ENCODE results near the gene OR52N5. TPM values are rescaled to one million over a fixed set of nuclear protein-coding genes. Genes with fewer than 3 reads are reported as not detected.
A peak's percentile ranks its signal among the peaks of the same experiment; 100 is the strongest.

OR52N5 gene
- polyA plus RNA-seq, 3 donors, result not detected

DNA sequence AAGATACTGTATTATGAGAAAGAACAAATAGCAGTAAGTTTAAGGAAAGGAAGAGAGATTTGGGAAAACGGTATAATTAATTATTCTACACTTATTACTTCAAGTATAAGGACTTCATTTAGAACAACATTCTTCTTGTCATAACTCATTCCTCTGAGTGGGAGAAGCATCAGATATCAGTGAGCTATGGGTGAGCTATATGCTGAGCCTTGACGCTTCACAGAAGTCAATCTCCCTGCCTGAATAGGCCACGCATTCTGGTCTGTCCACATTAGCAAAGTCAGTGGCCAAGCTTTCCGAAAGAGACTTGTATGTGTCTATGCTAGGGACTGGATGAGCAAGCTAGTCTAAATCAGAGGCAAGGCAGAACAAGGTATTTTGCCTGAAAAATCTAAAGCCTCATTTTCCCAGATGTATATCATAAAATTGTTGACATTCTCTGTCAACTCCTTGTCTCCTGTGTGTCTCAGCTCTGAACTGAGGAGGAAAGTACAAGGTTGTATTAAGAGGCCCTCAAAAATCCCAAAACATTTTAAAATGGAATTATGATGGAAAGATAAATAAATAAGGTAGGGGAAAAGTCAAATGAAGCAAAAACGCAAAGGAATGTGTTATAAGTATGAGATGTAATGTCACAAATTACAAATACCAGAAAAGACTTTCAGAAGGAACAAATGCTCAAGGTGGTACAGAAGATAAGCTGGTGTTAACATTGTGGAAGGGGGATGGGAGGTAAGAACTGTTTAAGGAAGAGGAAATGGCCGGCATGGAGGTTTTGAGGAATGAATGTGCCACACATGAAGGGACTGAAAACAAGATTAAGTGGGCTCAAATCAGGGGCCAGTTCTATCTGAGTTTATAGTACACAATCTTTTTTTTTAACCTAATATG is 27.0 kb upstream of the OR52N5 start:
- intact Hi-C loops (cut with micrococcal nuclease), result loop anchor here (5.0 to 10.0 kb wide), 3 partner anchors 205 to 685 kb away; no protein-coding TSS in a partner anchor
- H3K36me3 ChIP-seq (replicated peaks in 1 of 2; ENCODE audit: control insufficient read depth in 1 of 2, insufficient read depth in 2 of 2, low read length in 2 of 2), result no peaks in the 10 kb centered on the region
- H3K4me1 Mint-ChIP-seq, result peaks cover 29% of the 10 kb centered on the region
- no peaks in the 10 kb centered on the region for H3K9me3 ChIP-seq (replicated peaks in 1 of 2; ENCODE audit: control insufficient read depth in 1 of 2, insufficient read depth in 1 of 2, low read length in 2 of 2)
- H3K4me1 ChIP-seq (ENCODE audit: control insufficient read depth in 1 of 2, insufficient read depth in 2 of 2, low read length in 2 of 2), result peaks cover 12 to 28% of the 10 kb centered on the region in 2 donors
- H3K9me3 Mint-ChIP-seq, result peaks cover 0 to 3% (median 0%) of the 10 kb centered on the region in 7 donors
- no peaks in the 10 kb centered on the region for H4K20me1 ChIP-seq (ENCODE audit: insufficient read depth, low read length)
- H3K4me2 ChIP-seq (replicated peaks; ENCODE audit: extremely low read depth, low read length, poor library complexity, severe bottlenecking), result no peak overlapping the region
- H3K9ac ChIP-seq (ENCODE audit: insufficient read depth, low read length, poor library complexity, severe bottlenecking), result no peak overlapping the region
- peak overlapping the region; percentile 90 for H2AFZ ChIP-seq (ENCODE audit: insufficient read depth, low read depth, low read length, poor library complexity, severe bottlenecking)
- H3K4me3 Mint-ChIP-seq, result no peak overlapping the region
- DNase-seq, result peak in 1 of 3 donors; percentile 14
- H3K36me3 Mint-ChIP-seq, result no peaks in the 10 kb centered on the region
- TF ChIP-seq, protein P1, sequence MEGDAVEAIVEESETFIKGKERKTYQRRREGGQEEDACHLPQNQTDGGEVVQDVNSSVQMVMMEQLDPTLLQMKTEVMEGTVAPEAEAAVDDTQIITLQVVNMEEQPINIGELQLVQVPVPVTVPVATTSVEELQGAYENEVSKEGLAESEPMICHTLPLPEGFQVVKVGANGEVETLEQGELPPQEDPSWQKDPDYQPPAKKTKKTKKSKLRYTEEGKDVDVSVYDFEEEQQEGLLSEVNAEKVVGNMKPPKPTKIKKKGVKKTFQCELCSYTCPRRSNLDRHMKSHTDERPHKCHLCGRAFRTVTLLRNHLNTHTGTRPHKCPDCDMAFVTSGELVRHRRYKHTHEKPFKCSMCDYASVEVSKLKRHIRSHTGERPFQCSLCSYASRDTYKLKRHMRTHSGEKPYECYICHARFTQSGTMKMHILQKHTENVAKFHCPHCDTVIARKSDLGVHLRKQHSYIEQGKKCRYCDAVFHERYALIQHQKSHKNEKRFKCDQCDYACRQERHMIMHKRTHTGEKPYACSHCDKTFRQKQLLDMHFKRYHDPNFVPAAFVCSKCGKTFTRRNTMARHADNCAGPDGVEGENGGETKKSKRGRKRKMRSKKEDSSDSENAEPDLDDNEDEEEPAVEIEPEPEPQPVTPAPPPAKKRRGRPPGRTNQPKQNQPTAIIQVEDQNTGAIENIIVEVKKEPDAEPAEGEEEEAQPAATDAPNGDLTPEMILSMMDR (IDR thresholded peaks at IDR 0.05), result no peak
- peak overlapping the region in 1 of 2 donors; percentile 77 for H3K27ac ChIP-seq (ENCODE audit: low read depth in 1 of 2, low read length in 2 of 2)
- peaks cover 0 to 5% (median 2%) of the 10 kb centered on the region in 3 donors for H3K27me3 Mint-ChIP-seq (ENCODE audit: low read depth in 3 of 3)
- WGBS (ENCODE audit: insufficient coverage), result 100% methylated on average over 1 of the region's 6 CpGs
- H3K79me2 ChIP-seq (ENCODE audit: insufficient read depth, low read length), result no peaks in the 10 kb centered on the region
- H3K27me3 ChIP-seq (ENCODE audit: control insufficient read depth in 2 of 2, insufficient read depth in 2 of 2, low read length in 2 of 2), result no peaks in the 10 kb centered on the region
- H3K27ac Mint-ChIP-seq, result peak overlapping the region in 1 of 7 donors; percentile 17
- H3K4me3 ChIP-seq (replicated peaks in 1 of 3; ENCODE audit: low read depth in 2 of 3, low read length in 3 of 3), result no peak overlapping the region

DNA sequence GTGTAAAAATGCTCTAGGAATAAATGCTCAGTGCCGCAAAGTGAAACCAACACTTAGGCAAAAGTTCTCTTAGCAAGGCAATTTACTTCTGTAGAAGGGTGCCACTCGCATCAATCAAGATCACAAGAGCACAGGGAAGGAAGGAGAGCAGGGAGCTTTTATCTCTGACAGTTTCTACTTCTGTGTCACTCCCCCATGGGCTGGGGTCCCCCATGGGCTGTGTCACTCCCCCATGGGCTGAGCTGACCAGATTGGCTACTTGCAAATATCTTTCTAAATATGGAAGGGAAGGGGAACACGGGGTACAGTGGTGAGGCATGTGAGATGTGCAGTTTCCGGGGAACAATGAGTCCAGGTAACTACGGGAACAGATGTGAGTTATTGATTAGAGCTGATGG is 26.0 kb upstream of the OR52N5 start:
- Histone ChIP-seq H3K27ac (ENCODE audit: low read depth in 1 of 2, low read length in 2 of 2) (peak overlapping the region; percentile 2 to 77), H3K9ac (ENCODE audit: insufficient read depth, low read length, poor library complexity, severe bottlenecking) (peak overlapping the region; percentile 69), H3K4me2 (replicated peaks; ENCODE audit: extremely low read depth, low read length, poor library complexity, severe bottlenecking) (peak overlapping the region; percentile 92), H3K4me1 (ENCODE audit: control insufficient read depth in 1 of 2, insufficient read depth in 2 of 2, low read length in 2 of 2) (peaks cover 7 to 19% of the 10 kb centered on the region in 2 donors), H4K20me1 (ENCODE audit: insufficient read depth, low read length) (no peaks in the 10 kb centered on the region), H2AFZ (ENCODE audit: insufficient read depth, low read depth, low read length, poor library complexity, severe bottlenecking) (peak overlapping the region; percentile 90), H3K27me3 (ENCODE audit: control insufficient read depth in 2 of 2, insufficient read depth in 2 of 2, low read length in 2 of 2) (no peaks in the 10 kb centered on the region), H3K9me3 (replicated peaks in 1 of 2; ENCODE audit: control insufficient read depth in 1 of 2, insufficient read depth in 1 of 2, low read length in 2 of 2) (peaks cover 2 to 4% of the 10 kb centered on the region in 2 donors), H3K79me2 (ENCODE audit: insufficient read depth, low read length) (no peaks in the 10 kb centered on the region), H3K36me3 (replicated peaks in 1 of 2; ENCODE audit: control insufficient read depth in 1 of 2, insufficient read depth in 2 of 2, low read length in 2 of 2) (no peaks in the 10 kb centered on the region), H3K4me3 (replicated peaks in 1 of 3; ENCODE audit: low read depth in 2 of 3, low read length in 3 of 3) (peak overlapping the region; percentile 73 to 98 (median 87))
- DNase-seq, result peak in 2 of 3 donors; percentile 19 to 20
- 0% methylated on average over 3 of the region's 5 CpGs for WGBS (ENCODE audit: insufficient coverage)
- peak overlapping the region in 6 of 7 donors; percentile 30 to 88 (median 56) for H3K27ac Mint-ChIP-seq
- H3K4me1 Mint-ChIP-seq, result peaks cover 22% of the 10 kb centered on the region
- H3K9me3 Mint-ChIP-seq, result peaks cover 4 to 5% (median 4%) of the 10 kb centered on the region in 7 donors
- H3K36me3 Mint-ChIP-seq, result no peaks in the 10 kb centered on the region
- TF ChIP-seq, protein P1 (IDR thresholded peaks at IDR 0.05), result no peak
- H3K4me3 Mint-ChIP-seq, result peak overlapping the region; percentile 97 to 98
- peaks cover 0 to 5% (median 2%) of the 10 kb centered on the region in 3 donors for H3K27me3 Mint-ChIP-seq (ENCODE audit: low read depth in 3 of 3)
- intact Hi-C loops (cut with micrococcal nuclease), result loop anchor here (5.0 to 10.0 kb wide), 3 partner anchors 204 to 684 kb away; no protein-coding TSS in a partner anchor

All from CD14-positive monocyte (primary cell).